PFSK-1 (cell line): ENCODE results near the gene NFKB1.

Source experiments
- FOXP2 ChIP-seq: optimal IDR thresholded peaks from 2 replicates; pipeline ENCODE3; 2011; ENCODE audit warnings: borderline replicate concordance, control low read depth, inconsistent platforms; ENCODE audit not compliant: insufficient read depth; ENCODE audit errors: extremely low read length, extremely low read depth
- POLR2AphosphoS5 ChIP-seq: IDR thresholded peaks from 2 replicates; pipeline ENCODE4 v1.6.1; 2012; ENCODE audit warnings: low read depth, mild to moderate bottlenecking, control low read depth, low read length, moderate library complexity
- REST ChIP-seq, 2 experiments: IDR thresholded peaks; 2 replicates each; pipeline versions ENCODE4 v1.6.1 to v1.8.0; 2011 to 2012; ENCODE audit warnings: low read depth in 2 of 2, low read length in 2 of 2, control low read depth in 1 of 2, inconsistent platforms in 1 of 2, mild to moderate bottlenecking in 1 of 2, moderate library complexity in 1 of 2; ENCODE audit not compliant: insufficient read depth in 1 of 2
- SIN3A ChIP-seq: IDR thresholded peaks from 2 replicates; pipeline ENCODE4 v1.6.1; 2012; ENCODE audit warnings: mild to moderate bottlenecking, low read length, moderate library complexity, borderline replicate concordance; ENCODE audit not compliant: insufficient read depth
- TAF1 ChIP-seq: IDR thresholded peaks from 2 replicates; pipeline ENCODE4 v1.6.1; 2012; ENCODE audit warnings: low read length, control low read depth, borderline replicate concordance; ENCODE audit not compliant: insufficient read depth

DNA sequence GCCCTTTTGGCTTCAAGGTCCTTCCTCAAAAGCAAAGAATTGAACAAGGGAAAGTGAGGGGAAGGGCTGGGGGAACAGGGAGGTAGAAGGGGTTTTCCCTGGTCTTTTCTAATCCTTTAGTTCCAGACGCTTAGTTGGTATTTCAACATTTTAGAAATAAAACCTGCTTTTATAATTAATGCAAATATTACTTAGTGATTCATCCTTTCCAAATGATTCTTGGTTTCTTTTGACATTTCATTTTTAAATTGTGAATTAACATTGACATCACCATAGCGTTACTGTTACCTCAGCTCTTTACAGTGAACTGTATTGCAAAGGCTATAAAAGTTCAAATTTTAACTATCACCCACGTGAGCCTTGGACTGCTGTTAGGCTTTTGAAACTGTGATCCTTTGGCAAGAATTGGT, 20.9 kb downstream of the NFKB1 start:
- TF ChIP-seq POLR2AphosphoS5: no peak
- no peak for TF ChIP-seq REST (IDR thresholded peaks at IDR 0.05; ENCODE audit: insufficient read depth in 1 of 2, low read depth in 2 of 2, low read length in 2 of 2)
- no peak for TF ChIP-seq SIN3A
- TF ChIP-seq FOXP2: no peak
- TF ChIP-seq TAF1: no peak
